Esophagus squamous epithelium (tissue), 5 donors: ENCODE measurements around the gene AMBP. TPM values are rescaled to one million over a fixed set of nuclear protein-coding genes. Genes with fewer than 3 reads are reported as not detected.

ENCODE experiments used
- DNase-seq: peaks from one replicate; lab custom pipeline; 2025; lab: John Stamatoyannopoulos, UW
- H3K27ac ChIP-seq, 4 donors: fragments of 200-600 bp; sonication (generic); one replicate each; pipeline ENCODE4 v1.5.1; 2016 to 2019; ENCODE audit warnings: mild to moderate bottlenecking in 1 of 4
- H3K27me3 ChIP-seq, 4 donors: fragments of 200-600 bp; sonication (generic); 1 replicate in 3 of 4; 2 replicates in 1 of 4; pipeline versions ENCODE4 v1.5.1 to v1.6.0; 2017 to 2021; ENCODE audit warnings: antibody characterized with exemption in 1 of 4
- H3K36me3 ChIP-seq, 3 donors: fragments of 200-600 bp; sonication (generic); one replicate each; pipeline ENCODE4 v1.5.1; 2016 to 2019
- H3K4me1 ChIP-seq, 3 donors: fragments of 200-600 bp; sonication (generic); one replicate each; pipeline ENCODE4 v1.5.1; 2017 to 2019
- H3K4me3 ChIP-seq, 4 donors: fragments of 200-600 bp; sonication (generic); 1 replicate in 3 of 4; 2 replicates in 1 of 4; pipeline ENCODE4 v1.5.1; 2016 to 2019; ENCODE audit warnings: mild to moderate bottlenecking in 2 of 4, moderate library complexity in 1 of 4
- H3K9me3 ChIP-seq, 3 donors: fragments of 200-600 bp; sonication (generic); one replicate each; pipeline ENCODE4 v1.5.1; 2016 to 2019
- POLR2A ChIP-seq, 4 donors: fragments of 450-650 bp; IDR thresholded peaks; one replicate each; pipeline ENCODE4 v1.6.1; 2017; ENCODE audit warnings: antibody characterized with exemption in 4 of 4, mild to moderate bottlenecking in 4 of 4, moderate library complexity in 3 of 4
- whole genome bisulfite sequencing, 2 donors: methylation state at CpG; one replicate each; pipeline ENCODE4 v1.1.5; 2018; 5-methylcytosine and 5-hydroxymethylcytosine counted together
- intact Hi-C: fragments of 100-400 bp; cut with DNase I; formaldehyde crosslinking; loops from one replicate; pipeline ENCODE4 v1.15.0; 2022
- total RNA-seq, 4 donors: library from RNA; depleted of rRNA; stranded (reverse); fragments of >200 nt; gene quantifications; one replicate each; pipeline ENCODE4 v1.1.0, GENCODE V29; 2016
- TF ChIP-seq, protein P1 (sequence below), 6 experiments: fragments of 450-650 bp in 4 of 6; fragments of 200-600 bp in 2 of 6; sonication (generic) in 2 of 6; IDR thresholded peaks; one replicate each; pipeline ENCODE4 v1.5.1; 2016 to 2019; ENCODE audit warnings: antibody characterized with exemption in 6 of 6, mild to moderate bottlenecking in 4 of 6, moderate library complexity in 4 of 6
- donor health status: DM: yes; HTN: yes; CAD: no.

The AMBP gene
- total RNA-seq, 4 donors from 2014 or later: 0.19 to 2.5 TPM; not detected in 2

DNA sequence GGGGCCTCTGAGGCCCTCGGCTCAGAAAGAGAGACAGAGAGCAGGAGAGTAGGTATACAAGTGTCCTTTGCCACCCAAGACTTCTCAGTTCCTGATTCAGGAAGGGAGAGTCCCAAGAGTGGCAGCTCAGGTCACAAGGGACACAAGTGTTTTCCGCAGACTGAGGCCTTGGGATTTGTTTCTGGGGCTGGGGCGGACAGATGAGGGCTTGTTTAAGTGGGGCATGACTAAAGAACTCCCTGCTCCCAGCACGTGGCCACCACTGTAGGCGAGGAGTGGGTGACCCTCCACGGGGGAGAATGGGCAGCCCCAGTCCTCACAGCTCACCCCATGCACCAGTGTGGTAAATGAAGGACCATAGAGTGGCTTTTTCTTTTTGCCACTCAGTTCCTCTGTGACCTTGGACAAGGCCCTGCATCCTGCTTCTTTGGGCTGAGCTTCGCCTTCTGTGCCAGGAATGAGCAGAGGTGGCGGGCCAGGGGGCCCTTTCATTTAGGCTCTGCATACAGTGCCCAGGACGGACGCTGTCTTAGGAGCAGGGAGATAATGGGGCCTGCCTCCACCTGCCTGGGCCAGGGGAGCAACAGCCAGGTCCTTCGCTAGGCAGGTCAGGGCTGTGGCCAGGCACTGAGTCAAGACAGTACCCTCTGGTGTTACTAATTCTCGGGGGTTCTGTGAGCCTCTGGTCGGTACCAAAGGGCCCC, 50.8 kb downstream of the AMBP start:
- TF ChIP-seq, protein P1, sequence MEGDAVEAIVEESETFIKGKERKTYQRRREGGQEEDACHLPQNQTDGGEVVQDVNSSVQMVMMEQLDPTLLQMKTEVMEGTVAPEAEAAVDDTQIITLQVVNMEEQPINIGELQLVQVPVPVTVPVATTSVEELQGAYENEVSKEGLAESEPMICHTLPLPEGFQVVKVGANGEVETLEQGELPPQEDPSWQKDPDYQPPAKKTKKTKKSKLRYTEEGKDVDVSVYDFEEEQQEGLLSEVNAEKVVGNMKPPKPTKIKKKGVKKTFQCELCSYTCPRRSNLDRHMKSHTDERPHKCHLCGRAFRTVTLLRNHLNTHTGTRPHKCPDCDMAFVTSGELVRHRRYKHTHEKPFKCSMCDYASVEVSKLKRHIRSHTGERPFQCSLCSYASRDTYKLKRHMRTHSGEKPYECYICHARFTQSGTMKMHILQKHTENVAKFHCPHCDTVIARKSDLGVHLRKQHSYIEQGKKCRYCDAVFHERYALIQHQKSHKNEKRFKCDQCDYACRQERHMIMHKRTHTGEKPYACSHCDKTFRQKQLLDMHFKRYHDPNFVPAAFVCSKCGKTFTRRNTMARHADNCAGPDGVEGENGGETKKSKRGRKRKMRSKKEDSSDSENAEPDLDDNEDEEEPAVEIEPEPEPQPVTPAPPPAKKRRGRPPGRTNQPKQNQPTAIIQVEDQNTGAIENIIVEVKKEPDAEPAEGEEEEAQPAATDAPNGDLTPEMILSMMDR (IDR thresholded peaks at IDR 0.05): no peak
- TF ChIP-seq POLR2A (IDR thresholded peaks at IDR 0.05): no peak
- intact Hi-C loops: no loop called here
- peaks cover 0 to 48% (median 0%) of the 10 kb centered on the region in 3 donors for H3K36me3 ChIP-seq
- H3K4me3 ChIP-seq: no peak overlapping the region
- H3K27me3 ChIP-seq: no peaks in the 10 kb centered on the region
- no peak overlapping the region for H3K27ac ChIP-seq
- DNase-seq: no peak
- 69 to 82% methylated on average over 5 to 6 of the region's 13 CpGs for WGBS, 2 donors
- no peaks in the 10 kb centered on the region for H3K4me1 ChIP-seq
- H3K9me3 ChIP-seq: peaks cover 0 to 10% (median 8%) of the 10 kb centered on the region in 3 donors

DNA sequence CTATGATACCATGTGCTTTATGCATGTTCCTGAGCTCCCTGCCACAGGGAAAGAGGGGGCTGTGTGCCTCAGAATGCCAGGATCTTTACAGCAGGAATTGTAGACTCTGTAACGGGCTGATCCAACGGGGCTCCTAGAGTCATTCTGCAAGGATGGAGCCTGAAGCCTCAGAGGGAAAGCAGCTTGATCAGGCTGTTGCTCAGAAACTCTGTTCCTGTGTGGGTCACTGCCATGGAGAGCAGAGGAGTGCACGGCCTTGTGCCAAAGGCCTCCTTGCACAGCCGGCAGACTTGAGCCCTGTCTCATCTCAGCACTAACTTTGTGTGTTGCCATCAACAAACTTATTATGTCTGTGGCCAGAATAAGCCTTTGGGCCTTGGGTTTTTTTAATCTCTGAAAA, 51.8 kb downstream of the AMBP start:
- peaks cover 0 to 10% (median 8%) of the 10 kb centered on the region in 3 donors for H3K9me3 ChIP-seq
- TF ChIP-seq, protein P1 (IDR thresholded peaks at IDR 0.05): no peak
- no peak for TF ChIP-seq POLR2A (IDR thresholded peaks at IDR 0.05)
- intact Hi-C loops: no loop called here
- H3K27me3 ChIP-seq: no peaks in the 10 kb centered on the region
- H3K4me1 ChIP-seq: no peaks in the 10 kb centered on the region
- peaks cover 0 to 56% (median 0%) of the 10 kb centered on the region in 3 donors for H3K36me3 ChIP-seq
- H3K27ac ChIP-seq: no peak overlapping the region
- no peak overlapping the region for H3K4me3 ChIP-seq
- DNase-seq: no peak
- WGBS, 2 donors: 96 to 100% methylated on average over 1 to 3 of the region's 4 CpGs

DNA sequence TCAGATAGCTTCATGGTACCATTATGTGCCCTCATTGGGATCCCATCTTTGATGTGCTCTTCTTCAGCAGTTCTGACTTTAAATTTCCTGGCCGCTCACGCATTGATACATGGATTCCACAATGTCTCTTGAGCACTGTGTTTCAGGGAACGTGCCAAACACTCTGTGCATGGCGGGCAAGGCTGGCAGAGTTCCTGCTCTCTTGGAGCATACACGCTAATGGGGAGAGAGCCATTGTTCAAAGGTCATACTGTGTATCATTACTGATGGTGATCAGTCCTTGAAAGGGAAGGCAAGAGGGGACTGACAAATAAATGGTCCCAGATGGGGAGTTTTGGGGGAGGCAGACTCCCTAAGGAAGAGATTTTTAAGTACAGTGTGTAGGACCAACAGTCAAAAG, 52.3 kb downstream of the AMBP start:
- no peak overlapping the region for H3K27ac ChIP-seq
- TF ChIP-seq, protein P1 (IDR thresholded peaks at IDR 0.05): no peak
- TF ChIP-seq POLR2A (IDR thresholded peaks at IDR 0.05): no peak
- no peaks in the 10 kb centered on the region for H3K4me1 ChIP-seq
- peaks cover 0 to 57% (median 0%) of the 10 kb centered on the region in 3 donors for H3K36me3 ChIP-seq
- H3K9me3 ChIP-seq: peaks cover 0 to 10% (median 8%) of the 10 kb centered on the region in 3 donors
- 89% methylated on average over 5 of the region's 5 CpGs; no CpG with 5 or more reads in 1 of the 2 donors for WGBS, 2 donors
- no peak for DNase-seq
- intact Hi-C loops: no loop called here
- no peaks in the 10 kb centered on the region for H3K27me3 ChIP-seq
- H3K4me3 ChIP-seq: no peak overlapping the region

DNA sequence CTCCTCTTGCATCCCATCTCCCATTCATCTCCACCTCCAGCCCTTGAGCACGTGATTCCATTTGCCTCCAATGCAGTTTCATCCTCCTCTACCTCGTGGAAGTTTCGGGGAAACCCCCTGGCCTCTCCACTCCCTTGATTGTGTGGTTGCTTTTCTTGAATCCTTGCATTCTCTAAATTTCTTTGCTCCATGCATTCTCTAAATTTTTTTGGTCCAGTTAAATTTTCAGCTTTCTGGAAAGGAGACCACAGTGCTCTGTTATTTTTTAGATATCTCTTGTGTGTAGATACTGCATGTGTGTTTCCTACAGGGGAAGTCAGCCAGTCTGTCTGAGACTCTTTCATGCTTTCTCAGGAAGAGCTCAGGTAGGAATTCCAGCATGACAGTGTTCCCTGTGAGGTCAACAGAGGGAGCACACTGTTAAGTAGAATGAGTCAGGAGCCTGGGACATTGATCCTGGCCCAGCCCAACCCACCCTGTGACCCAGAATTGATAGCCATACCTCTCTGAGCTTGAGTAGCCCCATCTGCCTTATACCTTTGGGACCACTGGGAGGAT, 52.8 kb downstream of the AMBP start:
- no peak for DNase-seq
- peaks cover 0 to 58% (median 0%) of the 10 kb centered on the region in 3 donors for H3K36me3 ChIP-seq
- WGBS, 2 donors: 85 to 87% methylated on average over 3 of the region's 3 CpGs
- H3K4me1 ChIP-seq: no peaks in the 10 kb centered on the region
- H3K9me3 ChIP-seq: peaks cover 0 to 10% (median 8%) of the 10 kb centered on the region in 3 donors
- intact Hi-C loops: no loop called here
- TF ChIP-seq, protein P1 (IDR thresholded peaks at IDR 0.05): no peak
- no peaks in the 10 kb centered on the region for H3K27me3 ChIP-seq
- H3K27ac ChIP-seq: no peak overlapping the region
- H3K4me3 ChIP-seq: no peak overlapping the region

DNA sequence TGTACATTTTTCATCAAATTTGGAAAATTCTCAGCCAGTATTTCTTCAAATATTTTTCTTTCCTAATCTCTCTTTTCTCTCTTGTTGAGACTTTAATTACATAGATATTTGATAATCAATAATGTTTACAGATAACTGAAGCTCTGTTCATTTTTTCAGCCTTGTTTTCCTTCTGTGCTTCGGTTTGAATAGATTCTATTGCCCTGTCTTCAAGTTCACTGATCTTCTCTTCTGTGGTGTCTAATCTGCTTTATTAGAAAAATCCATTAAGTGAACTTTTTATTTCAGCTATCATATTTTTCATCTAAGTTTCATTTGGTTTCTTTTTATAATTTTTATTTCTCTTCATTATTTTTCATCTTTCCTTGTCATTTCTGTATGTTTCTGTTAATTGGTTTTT, 54.1 kb downstream of the AMBP start:
- peaks cover 0 to 10% (median 8%) of the 10 kb centered on the region in 3 donors for H3K9me3 ChIP-seq
- no peaks in the 10 kb centered on the region for H3K4me1 ChIP-seq
- no peaks in the 10 kb centered on the region for H3K27me3 ChIP-seq
- WGBS, 2 donors: 83 to 100% methylated on average over 1 of the region's 1 CpG
- TF ChIP-seq POLR2A (IDR thresholded peaks at IDR 0.05): no peak
- H3K36me3 ChIP-seq: peaks cover 0 to 61% (median 0%) of the 10 kb centered on the region in 3 donors
- intact Hi-C loops: no loop called here
- no peak overlapping the region for H3K4me3 ChIP-seq
- no peak overlapping the region for H3K27ac ChIP-seq
- DNase-seq: no peak
